Activated naive CD4-positive, alpha-beta T cell treated with Interleukin-2 at 50 U/mL for 16 hours (primary cell): ENCODE results near the gene RFX5.
"Not testable (repeated sequence)": the region's sequence is repeated elsewhere in the genome, so short reads cannot be mapped to it uniquely, and the experiment has no call there.

Source experiments
- DNase-seq: peaks from one replicate; pipeline ENCODE4 v3.0.0-alpha.2; 2020

Gene RFX5

GRCh38 chr1:151346769-151347522 is at the start of gene RFX5:
RFX5 (minus strand) TSS chr1:151347252; CDS start chr1:151346320, 932 bp downstream.
- DNase-seq: peak; percentile 94

GRCh38 chr1:151396265-151396664 is 49.2 kb upstream of the RFX5 start:
- not testable (repeated sequence) for DNase-seq

- DNase-seq: no peak
These were observed 46.5 kb upstream of the RFX5 start for GRCh38 chr1:151393583-151393982.

- DNase-seq: no peak
These were observed 44.1 kb upstream of the RFX5 start for GRCh38 chr1:151391079-151391563.

GRCh38 chr1:151390221-151391078 is 43.4 kb upstream of the RFX5 start:
- DNase-seq: not testable (repeated sequence)

GRCh38 chr1:151386002-151386401 is 39.0 kb upstream of the RFX5 start:
- no peak for DNase-seq

- no peak for DNase-seq
These were observed 37.5 kb upstream of the RFX5 start for GRCh38 chr1:151384584-151384983.

- DNase-seq: no peak
These were observed 30.3 kb upstream of the RFX5 start for GRCh38 chr1:151377150-151377884.

GRCh38 chr1:151373196-151373595 is 26.1 kb upstream of the RFX5 start:
- no peak for DNase-seq

- no peak for DNase-seq
These were observed 25.2 kb upstream of the RFX5 start, which contains the start of gene SELENBP1 for GRCh38 chr1:151372058-151372934. SELENBP1 (minus strand) TSS chr1:151372705; CDS start chr1:151372641, 64 bp downstream.

GRCh38 chr1:151371370-151372057 is 24.5 kb upstream of the RFX5 start:
- DNase-seq: no peak

GRCh38 chr1:151370211-151370911 is 23.3 kb upstream of the RFX5 start:
- DNase-seq: no peak

GRCh38 chr1:151369621-151370048 is 22.6 kb upstream of the RFX5 start:
- DNase-seq: no peak

GRCh38 chr1:151369302-151369610 is 22.2 kb upstream of the RFX5 start:
- DNase-seq: no peak

- no peak for DNase-seq
These were observed 21.6 kb upstream of the RFX5 start for GRCh38 chr1:151368393-151369301.

GRCh38 chr1:151367658-151368392 is 20.8 kb upstream of the RFX5 start:
- DNase-seq: no peak

GRCh38 chr1:151364996-151365395 is 17.9 kb upstream of the RFX5 start:
- no peak for DNase-seq

GRCh38 chr1:151362308-151363155 is 15.5 kb upstream of the RFX5 start:
- DNase-seq: no peak
